NT2/D1 (cell line): ENCODE results near the gene PRPF6.

ENCODE experiments used
- YY1 ChIP-seq: IDR thresholded peaks from 2 replicates; pipeline ENCODE4 v1.6.1; 2011; ENCODE audit not compliant: insufficient read length, insufficient read depth
- ZNF274 ChIP-seq: IDR thresholded peaks from 2 replicates; pipeline ENCODE4 v1.6.1; 2011; ENCODE audit warnings: mild to moderate bottlenecking, low read depth, low read length

GRCh38 chr20:64077094-64077493 lies 96.2 kb downstream of the PRPF6 start:
- TF ChIP-seq YY1 (no peak), ZNF274 (no peak)
